Suprapubic skin (tissue), 3 donors: ENCODE measurements around the gene XPOT.

Source experiments
- POLR2A ChIP-seq, 2 donors: fragments of 450-650 bp; IDR thresholded peaks; one replicate each; pipeline ENCODE4 v1.6.1; 2017; ENCODE audit warnings: antibody characterized with exemption in 2 of 2, mild to moderate bottlenecking in 2 of 2, moderate library complexity in 2 of 2
- TF ChIP-seq, protein P1 (sequence below), 2 donors: fragments of 200-600 bp in 1 of 2; fragments of 450-650 bp in 1 of 2; sonication (generic) in 1 of 2; IDR thresholded peaks; one replicate each; pipeline ENCODE4 v1.5.1; 2016 to 2019; ENCODE audit warnings: antibody characterized with exemption in 2 of 2, mild to moderate bottlenecking in 1 of 2, moderate library complexity in 1 of 2

DNA sequence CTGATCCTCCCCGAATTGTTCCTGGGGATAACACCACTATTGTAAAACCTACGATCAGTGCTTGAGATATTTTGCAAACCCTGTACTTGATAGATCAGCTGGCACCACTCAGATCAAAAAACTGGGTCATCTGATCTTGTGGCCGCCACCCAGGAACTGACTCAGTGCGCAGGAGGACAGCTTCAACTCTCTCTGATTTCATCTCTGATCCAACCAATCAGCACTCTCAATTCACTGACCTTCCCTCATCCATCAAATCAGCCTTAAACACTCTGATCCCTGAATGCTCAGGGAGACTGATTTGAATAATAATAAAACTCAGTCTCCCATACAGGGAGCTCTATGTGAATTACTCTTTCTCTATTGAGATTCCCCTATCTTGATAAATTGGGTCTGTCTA is 4.2 kb upstream of the XPOT start:
- TF ChIP-seq, protein P1, sequence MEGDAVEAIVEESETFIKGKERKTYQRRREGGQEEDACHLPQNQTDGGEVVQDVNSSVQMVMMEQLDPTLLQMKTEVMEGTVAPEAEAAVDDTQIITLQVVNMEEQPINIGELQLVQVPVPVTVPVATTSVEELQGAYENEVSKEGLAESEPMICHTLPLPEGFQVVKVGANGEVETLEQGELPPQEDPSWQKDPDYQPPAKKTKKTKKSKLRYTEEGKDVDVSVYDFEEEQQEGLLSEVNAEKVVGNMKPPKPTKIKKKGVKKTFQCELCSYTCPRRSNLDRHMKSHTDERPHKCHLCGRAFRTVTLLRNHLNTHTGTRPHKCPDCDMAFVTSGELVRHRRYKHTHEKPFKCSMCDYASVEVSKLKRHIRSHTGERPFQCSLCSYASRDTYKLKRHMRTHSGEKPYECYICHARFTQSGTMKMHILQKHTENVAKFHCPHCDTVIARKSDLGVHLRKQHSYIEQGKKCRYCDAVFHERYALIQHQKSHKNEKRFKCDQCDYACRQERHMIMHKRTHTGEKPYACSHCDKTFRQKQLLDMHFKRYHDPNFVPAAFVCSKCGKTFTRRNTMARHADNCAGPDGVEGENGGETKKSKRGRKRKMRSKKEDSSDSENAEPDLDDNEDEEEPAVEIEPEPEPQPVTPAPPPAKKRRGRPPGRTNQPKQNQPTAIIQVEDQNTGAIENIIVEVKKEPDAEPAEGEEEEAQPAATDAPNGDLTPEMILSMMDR (IDR thresholded peaks at IDR 0.05): no peak
- no peak for TF ChIP-seq POLR2A (IDR thresholded peaks at IDR 0.05)
